SIG-M5 (cell line): ENCODE data around the gene HSPA4.

ENCODE experiments used
- DNase-seq: peaks from one replicate; lab custom pipeline; 2025; lab: John Stamatoyannopoulos, UW

The HSPA4 gene

GRCh38 chr5:133106343-133106742 is 54.5 kb downstream of the HSPA4 start:
- no peak for DNase-seq

- no peak for DNase-seq
These were observed 55.2 kb downstream of the HSPA4 start for GRCh38 chr5:133106761-133107572.

GRCh38 chr5:133108481-133108921 is 56.7 kb downstream of the HSPA4 start:
- peak; percentile 60 for DNase-seq

- no peak for DNase-seq
These were observed 58.1 kb downstream of the HSPA4 start for GRCh38 chr5:133109655-133110483.

GRCh38 chr5:133110709-133111108 is 58.9 kb downstream of the HSPA4 start:
- DNase-seq: no peak

GRCh38 chr5:133111299-133111698 is 59.5 kb downstream of the HSPA4 start:
- peak; percentile 13 for DNase-seq

- no peak for DNase-seq
These were observed 60.3 kb downstream of the HSPA4 start for GRCh38 chr5:133112026-133112660.

- DNase-seq: no peak
These were observed 61.7 kb downstream of the HSPA4 start for GRCh38 chr5:133113331-133114061.

- no peak for DNase-seq
These were observed 62.5 kb downstream of the HSPA4 start for GRCh38 chr5:133114166-133114932.

- no peak for DNase-seq
These were observed 63.1 kb downstream of the HSPA4 start for GRCh38 chr5:133114933-133115310.

GRCh38 chr5:133116601-133117000 is 64.8 kb downstream of the HSPA4 start:
- DNase-seq: no peak

GRCh38 chr5:133117166-133117911 is 65.5 kb downstream of the HSPA4 start:
- no peak for DNase-seq

- DNase-seq: no peak
These were observed 66.2 kb downstream of the HSPA4 start for GRCh38 chr5:133117912-133118445.

GRCh38 chr5:133118741-133119140 is 66.9 kb downstream of the HSPA4 start:
- no peak for DNase-seq

- no peak for DNase-seq
These were observed 67.5 kb downstream of the HSPA4 start for GRCh38 chr5:133119233-133119711.

GRCh38 chr5:133120156-133120750 is 68.4 kb downstream of the HSPA4 start:
- no peak for DNase-seq

- no peak for DNase-seq
These were observed 69.3 kb downstream of the HSPA4 start for GRCh38 chr5:133121080-133121479.

GRCh38 chr5:133121611-133122150 is 69.9 kb downstream of the HSPA4 start:
- no peak for DNase-seq

- no peak for DNase-seq
These were observed 70.9 kb downstream of the HSPA4 start for GRCh38 chr5:133122711-133123110.
